SK-N-SH (cell line): ENCODE data around the gene GALC.

Experiments
- CHD2 ChIP-seq: fragments of 150-350 bp; IDR thresholded peaks from 2 replicates; pipeline ENCODE4 v1.6.1; 2018; ENCODE audit warnings: low read length; ENCODE audit not compliant: partially characterized antibody
- CTCF ChIP-seq: fragments of 200-600 bp; sonication (generic); IDR thresholded peaks from 2 replicates; pipeline ENCODE4 v1.6.1; 2017; ENCODE audit warnings: antibody characterized with exemption, mild to moderate bottlenecking, moderate library complexity
- EP300 ChIP-seq, 2 experiments: IDR thresholded peaks; 2 replicates each; pipeline versions ENCODE4 v1.4.0 to v1.6.1; 2012; ENCODE audit warnings: borderline replicate concordance in 1 of 2, low read depth in 1 of 2, low read length in 1 of 2
- GABPA ChIP-seq: IDR thresholded peaks from 2 replicates; pipeline ENCODE4 v1.4.0; 2012; ENCODE audit warnings: low read depth, mild to moderate bottlenecking
- JUND ChIP-seq: IDR thresholded peaks from 2 replicates; pipeline ENCODE4 v1.4.0; 2012
- MAX ChIP-seq: IDR thresholded peaks from 2 replicates; pipeline ENCODE4 v1.4.0; 2012; ENCODE audit warnings: low read depth
- POLR2AphosphoS5 ChIP-seq: IDR thresholded peaks from 2 replicates; pipeline ENCODE4 v1.6.1; 2012; ENCODE audit warnings: low read depth, low read length
- RAD21 ChIP-seq: IDR thresholded peaks from 2 replicates; pipeline ENCODE4 v1.6.1; 2012; ENCODE audit warnings: mild to moderate bottlenecking, low read length
- RCOR1 ChIP-seq: fragments of 150-350 bp; IDR thresholded peaks from 2 replicates; pipeline ENCODE4 v1.6.1; 2017; ENCODE audit warnings: antibody characterized with exemption, low read length
- REST ChIP-seq: IDR thresholded peaks from 2 replicates; pipeline ENCODE4 v1.6.1; 2012; ENCODE audit warnings: mild to moderate bottlenecking, low read depth, low read length, moderate library complexity
- RFX5 ChIP-seq: IDR thresholded peaks from 2 replicates; pipeline ENCODE4 v1.6.1; 2012; ENCODE audit warnings: mild to moderate bottlenecking, improper control_type of control experiment, low read length
- SIN3A ChIP-seq: IDR thresholded peaks from 2 replicates; pipeline ENCODE4 v1.6.1; 2012; ENCODE audit warnings: low read depth, mild to moderate bottlenecking, low read length, moderate library complexity, borderline replicate concordance
- TAF1 ChIP-seq: IDR thresholded peaks from 2 replicates; pipeline ENCODE4 v1.6.1; 2012; ENCODE audit warnings: low read depth, mild to moderate bottlenecking, low read length, moderate library complexity, borderline replicate concordance
- USF2 ChIP-seq: fragments of 150-350 bp; IDR thresholded peaks from 2 replicates; pipeline ENCODE4 v1.6.1; 2017; ENCODE audit warnings: antibody characterized with exemption, low read length, low read depth, borderline replicate concordance

- no peak for TF ChIP-seq CHD2
- no peak for TF ChIP-seq GABPA
- no peak for TF ChIP-seq RFX5
- no peak for TF ChIP-seq CTCF
- TF ChIP-seq JUND, result no peak
- TF ChIP-seq POLR2AphosphoS5, result no peak
- no peak for TF ChIP-seq REST
- TF ChIP-seq USF2, result no peak
- TF ChIP-seq TAF1, result no peak
- TF ChIP-seq MAX, result no peak
- TF ChIP-seq RCOR1, result no peak
- TF ChIP-seq EP300 (IDR thresholded peaks at IDR 0.05; ENCODE audit: borderline replicate concordance in 1 of 2, low read depth in 1 of 2, low read length in 1 of 2), result no peak
- no peak for TF ChIP-seq RAD21
- TF ChIP-seq SIN3A, result no peak
Observed at GRCh38 chr14:88040146-88040545, 47.2 kb upstream of the GALC start.
